ENCODE measurements around the gene COX7A2. TPM values are rescaled to one million over a fixed set of nuclear protein-coding genes. Genes with fewer than 3 reads are reported as not detected.

Gene COX7A2
- total RNA-seq (100 to 1,000 TPM; 154 to 167 TPM), polyA plus RNA-seq (ENCODE audit: insufficient read depth, low read depth, low replicate concordance) (1,268 TPM)
- long read RNA-seq, donor 1, transcript COX7A2-202 (4 exons, 773 nt) = major isoform, 333 of 386 reads
- long read RNA-seq, donor 1, partial matches to known transcripts = 38 of 386 reads
- long read RNA-seq, donor 1, other reads (novel, unspliced or antisense) = 6 of 386 reads
- long read RNA-seq, donor 2, transcript COX7A2-202 (4 exons, 773 nt) = major isoform, 203 of 233 reads
- long read RNA-seq, donor 2, partial matches to known transcripts = 25 of 233 reads
- long read RNA-seq, donor 2, other reads (novel, unspliced or antisense) = 0 of 233 reads

GRCh38 chr6:75243333-75244062 is at the start of gene COX7A2:
COX7A2 (minus strand) TSS chr6:75243801; CDS start chr6:75243734, 67 bp downstream.
- H3K9me3 ChIP-seq = no peaks in the 10 kb centered on the region
- peaks cover 6% of the 10 kb centered on the region for H3K4me1 ChIP-seq
- no peak for TF ChIP-seq CTCF (IDR thresholded peaks at IDR 0.05)
- peak; percentile 59 for TF ChIP-seq POLR2A (IDR thresholded peaks at IDR 0.05)
- intact Hi-C loops (cut with DNase I; ENCODE audit: low total_unique reads) = no loop called here
- H3K27ac ChIP-seq = peak within 1 kb of the TSS; percentile 77 to 92
- H3K4me3 ChIP-seq = peak within 1 kb of the TSS; percentile 75 to 95
- 0% methylated on average over 36 of the region's 36 CpGs for WGBS, 2 donors
- H3K27me3 ChIP-seq = no peaks in the 10 kb centered on the region
- H3K36me3 ChIP-seq (ENCODE audit: low read depth, missing control alignments) = no peaks in the 10 kb centered on the region
- DNase-seq = peak; percentile 98

- Histone ChIP-seq H3K36me3 (ENCODE audit: low read depth, missing control alignments) (no peaks in the 10 kb centered on the region), H3K27me3 (no peaks in the 10 kb centered on the region), H3K27ac (no peak overlapping the region), H3K4me3 (no peak overlapping the region), H3K9me3 (no peaks in the 10 kb centered on the region), H3K4me1 (no peaks in the 10 kb centered on the region)
- no peak for TF ChIP-seq POLR2A (IDR thresholded peaks at IDR 0.05)
- TF ChIP-seq CTCF (IDR thresholded peaks at IDR 0.05) = no peak
- WGBS, 2 donors = 79 to 90% methylated on average over 2 of the region's 2 CpGs
- DNase-seq = no peak
- intact Hi-C loops (cut with DNase I; ENCODE audit: low total_unique reads) = no loop called here
Measured at GRCh38 chr6:75292555-75292954, 49.0 kb upstream of the COX7A2 start.

GRCh38 chr6:75291744-75292143 is 48.1 kb upstream of the COX7A2 start:
- 70 to 83% methylated on average over 1 of the region's 1 CpG for WGBS, 2 donors
- Histone ChIP-seq H3K27ac (no peak overlapping the region), H3K36me3 (ENCODE audit: low read depth, missing control alignments) (no peaks in the 10 kb centered on the region), H3K9me3 (no peaks in the 10 kb centered on the region), H3K4me3 (no peak overlapping the region), H3K27me3 (no peaks in the 10 kb centered on the region), H3K4me1 (no peaks in the 10 kb centered on the region)
- intact Hi-C loops (cut with DNase I; ENCODE audit: low total_unique reads) = no loop called here
- no peak for TF ChIP-seq POLR2A (IDR thresholded peaks at IDR 0.05)
- TF ChIP-seq CTCF (IDR thresholded peaks at IDR 0.05) = no peak
- no peak for DNase-seq

- H3K27me3 ChIP-seq = no peaks in the 10 kb centered on the region
- no peaks in the 10 kb centered on the region for H3K9me3 ChIP-seq
- 73 to 88% methylated on average over 2 of the region's 2 CpGs for WGBS, 2 donors
- H3K36me3 ChIP-seq (ENCODE audit: low read depth, missing control alignments) = no peaks in the 10 kb centered on the region
- DNase-seq = no peak
- H3K27ac ChIP-seq = no peak overlapping the region
- no peaks in the 10 kb centered on the region for H3K4me1 ChIP-seq
- TF ChIP-seq CTCF (IDR thresholded peaks at IDR 0.05) (no peak), POLR2A (IDR thresholded peaks at IDR 0.05) (no peak)
- no peak overlapping the region for H3K4me3 ChIP-seq
- intact Hi-C loops (cut with DNase I; ENCODE audit: low total_unique reads) = no loop called here
Measured at GRCh38 chr6:75291331-75291730, 47.7 kb upstream of the COX7A2 start.
